H1 (cell line): Measurements from ENCODE around the gene STIM1.

Experiments used
- CBX5 ChIP-seq: fragments of 300-800, 300-1000 bp; sonication (generic); IDR thresholded peaks from 2 replicates; pipeline ENCODE4 v1.7.1; 2016; ENCODE audit warnings: antibody characterized with exemption, low read length, low read depth
- CTCF ChIP-seq, 3 experiments: IDR thresholded peaks; 1 replicate in 2 of 3; 2 replicates in 1 of 3; pipeline versions ENCODE4 v1.5.1 to v1.6.1; 2011; ENCODE audit warnings: low read length in 3 of 3, mild to moderate bottlenecking in 3 of 3, inconsistent platforms in 2 of 3, low read depth in 1 of 3, moderate library complexity in 1 of 3; ENCODE audit not compliant: insufficient read depth in 1 of 3; ENCODE audit errors: control extremely low read depth in 1 of 3
- EP300 ChIP-seq, 2 experiments: IDR thresholded peaks; 1 replicate in 1 of 2; 2 replicates in 1 of 2; pipeline ENCODE4 v1.6.1; 2011 to 2012; ENCODE audit warnings: low read depth in 2 of 2, low read length in 2 of 2, mild to moderate bottlenecking in 2 of 2, borderline replicate concordance in 1 of 2, inconsistent platforms in 1 of 2, moderate library complexity in 1 of 2
- JUN ChIP-seq: IDR thresholded peaks from 2 replicates; pipeline ENCODE4 v1.6.1; 2011; ENCODE audit warnings: low read depth, mild to moderate bottlenecking, improper control_type of control experiment, low read length
- MAX ChIP-seq: IDR thresholded peaks from 2 replicates; pipeline ENCODE4 v1.6.1; 2012; ENCODE audit warnings: inconsistent platforms
- NRF1 ChIP-seq: IDR thresholded peaks from 2 replicates; pipeline ENCODE4 v1.6.1; 2011; ENCODE audit warnings: mild to moderate bottlenecking, low read depth, low read length, improper control_type of control experiment
- POLR2A ChIP-seq, 2 experiments: IDR thresholded peaks; 1 replicate in 1 of 2; 2 replicates in 1 of 2; pipeline ENCODE4 v1.6.1; 2011; ENCODE audit warnings: low read depth in 2 of 2, low read length in 2 of 2, mild to moderate bottlenecking in 2 of 2; ENCODE audit errors: control extremely low read depth in 1 of 2
- POLR2AphosphoS5 ChIP-seq: IDR thresholded peaks from 2 replicates; pipeline ENCODE4 v1.6.1; 2011; ENCODE audit warnings: low read depth, low read length
- RAD21 ChIP-seq, 2 experiments: IDR thresholded peaks in 1 of 2; conservative IDR thresholded peaks in 1 of 2; 2 replicates each; pipeline ENCODE4 v1.6.1; 2011; ENCODE audit warnings: low read depth in 2 of 2, low read length in 2 of 2, improper control_type of control experiment in 1 of 2, inconsistent platforms in 1 of 2, mild to moderate bottlenecking in 1 of 2, moderate library complexity in 1 of 2
- SIN3A ChIP-seq, 2 experiments: IDR thresholded peaks in 1 of 2; conservative IDR thresholded peaks in 1 of 2; 2 replicates each; pipeline ENCODE4 v1.6.1; 2011 to 2012; ENCODE audit warnings: low read length in 2 of 2, improper control_type of control experiment in 1 of 2, low read depth in 1 of 2, mild to moderate bottlenecking in 1 of 2
- SP1 ChIP-seq: IDR thresholded peaks from 2 replicates; pipeline ENCODE4 v1.6.1; 2011; ENCODE audit warnings: low read depth, low read length
- TAF1 ChIP-seq: IDR thresholded peaks from 2 replicates; pipeline ENCODE4 v1.6.1; 2011; ENCODE audit warnings: mild to moderate bottlenecking, low read depth, low read length

- TF ChIP-seq EP300 (IDR thresholded peaks at IDR 0.05; ENCODE audit: borderline replicate concordance in 1 of 2, low read depth in 2 of 2, low read length in 2 of 2) (no peak), MAX (no peak), POLR2A (IDR thresholded peaks at IDR 0.05; ENCODE audit: control extremely low read depth in 1 of 2, low read depth in 2 of 2, low read length in 2 of 2) (no peak), TAF1 (no peak), CTCF (IDR thresholded peaks at IDR 0.05; ENCODE audit: control extremely low read depth in 1 of 3, insufficient read depth in 1 of 3, low read depth in 1 of 3, low read length in 3 of 3) (no peak), JUN (no peak), POLR2AphosphoS5 (no peak), CBX5 (no peak), SIN3A (conservative IDR thresholded peaks at IDR 0.05 in 1 of 2, IDR thresholded peaks at IDR 0.05 in 1 of 2; ENCODE audit: low read depth in 1 of 2, low read length in 2 of 2) (no peak), NRF1 (no peak), SP1 (no peak), RAD21 (IDR thresholded peaks at IDR 0.05 in 1 of 2, conservative IDR thresholded peaks at IDR 0.05 in 1 of 2; ENCODE audit: low read depth in 2 of 2, low read length in 2 of 2) (no peak)
Measured at GRCh38 chr11:3932698-3933097, 77.2 kb downstream of the STIM1 start.
